GM18870 (cell line): ENCODE measurements around the gene STARD5.
"Not testable (repeated sequence)": the region's sequence is repeated elsewhere in the genome, so short reads cannot be mapped to it uniquely, and the experiment has no call there.

Source experiments
- ATAC-seq: cut with Tn5 transposase; IDR thresholded peaks from one replicate; pipeline ENCODE4 v1.9.1; 2021; ENCODE audit warnings: moderate library complexity; ENCODE audit not compliant: unreplicated experiment

Gene STARD5

GRCh38 chr15:81338170-81339007 is 14.4 kb upstream of the STARD5 start:
- ATAC-seq = no peak

GRCh38 chr15:81337713-81338157 is 13.8 kb upstream of the STARD5 start:
- ATAC-seq = no peak

GRCh38 chr15:81337241-81337640 is 13.3 kb upstream of the STARD5 start:
- ATAC-seq = no peak

GRCh38 chr15:81336568-81336967 is 12.6 kb upstream of the STARD5 start:
- no peak for ATAC-seq

- no peak for ATAC-seq
Measured at GRCh38 chr15:81335631-81336030, 11.7 kb upstream of the STARD5 start.

GRCh38 chr15:81334768-81335435 is 11.0 kb upstream of the STARD5 start:
- ATAC-seq = no peak

- ATAC-seq = no peak
Measured at GRCh38 chr15:81333363-81333762, 9.4 kb upstream of the STARD5 start.

GRCh38 chr15:81332326-81332725 is 8.4 kb upstream of the STARD5 start:
- no peak for ATAC-seq

- ATAC-seq = no peak
Measured at GRCh38 chr15:81331600-81331999, 7.7 kb upstream of the STARD5 start.

- ATAC-seq = not testable (repeated sequence)
Measured at GRCh38 chr15:81331141-81331540, 7.2 kb upstream of the STARD5 start.

- ATAC-seq = no peak
Measured at GRCh38 chr15:81330366-81331090, 6.6 kb upstream of the STARD5 start.

- ATAC-seq = no peak
Measured at GRCh38 chr15:81329446-81329845, 5.5 kb upstream of the STARD5 start.

- ATAC-seq = no peak
Measured at GRCh38 chr15:81327516-81327915, 3.6 kb upstream of the STARD5 start.

GRCh38 chr15:81326466-81327212 is 2.7 kb upstream of the STARD5 start:
- ATAC-seq = no peak

GRCh38 chr15:81323559-81323943 is 390 bp downstream of the STARD5 start:
- peak; percentile 7 for ATAC-seq

- ATAC-seq = no peak
Measured at GRCh38 chr15:81322676-81323253, 1.2 kb downstream of the STARD5 start.

- no peak for ATAC-seq
Measured at GRCh38 chr15:81321667-81322066, 2.3 kb downstream of the STARD5 start.

- no peak for ATAC-seq
Measured at GRCh38 chr15:81317642-81318017, 6.3 kb downstream of the STARD5 start.

GRCh38 chr15:81316267-81316666 is 7.7 kb downstream of the STARD5 start:
- no peak for ATAC-seq

- ATAC-seq = no peak
Measured at GRCh38 chr15:81315452-81316175, 8.3 kb downstream of the STARD5 start.
